Measurements from ENCODE around the gene PRXL2B.
A peak's percentile ranks its signal among the peaks of the same experiment; 100 is the strongest.
"Not testable (repeated sequence)": the region's sequence is repeated elsewhere in the genome, so short reads cannot be mapped to it uniquely, and the experiment has no call there.

The PRXL2B gene

GRCh38 chr1:2546515-2547209 lies 39.9 kb upstream of the PRXL2B start:
- DNase-seq (ENCODE audit: low read depth), result no peak
- TF ChIP-seq CTCF (IDR thresholded peaks at IDR 0.05; ENCODE audit: low read depth, low read length, missing control alignments), result no peak
- peak overlapping the region; percentile 59 for H3K4me3 ChIP-seq (ENCODE audit: low read depth, low read length)

- H3K4me3 ChIP-seq (ENCODE audit: low read depth, low read length), result peak overlapping the region; percentile 59
- TF ChIP-seq CTCF (IDR thresholded peaks at IDR 0.05; ENCODE audit: low read depth, low read length, missing control alignments), result no peak
- DNase-seq (ENCODE audit: low read depth), result no peak
These were observed 39.1 kb upstream of the PRXL2B start for GRCh38 chr1:2547210-2548067.

GRCh38 chr1:2548068-2548589 lies 38.4 kb upstream of the PRXL2B start:
- DNase-seq (ENCODE audit: low read depth), result no peak
- peak; percentile 92 for TF ChIP-seq CTCF (IDR thresholded peaks at IDR 0.05; ENCODE audit: low read depth, low read length, missing control alignments)
- peak overlapping the region; percentile 59 for H3K4me3 ChIP-seq (ENCODE audit: low read depth, low read length)

- DNase-seq (ENCODE audit: low read depth), result not testable (repeated sequence)
These were observed 37.1 kb upstream of the PRXL2B start for GRCh38 chr1:2549367-2550029.

GRCh38 chr1:2550309-2550861 lies 36.2 kb upstream of the PRXL2B start:
- DNase-seq (ENCODE audit: low read depth); H3K4me3 ChIP-seq (ENCODE audit: low read depth, low read length): not testable (repeated sequence)

More at GRCh38 chr1:2549367-2550029, 37.1 kb upstream of the PRXL2B start:
- peak overlapping the region; percentile 59 for H3K4me3 ChIP-seq (ENCODE audit: low read depth, low read length)

- DNase-seq (ENCODE audit: low read depth); H3K4me3 ChIP-seq (ENCODE audit: low read depth, low read length): not testable (repeated sequence)
These were observed 35.0 kb upstream of the PRXL2B start for GRCh38 chr1:2551544-2551943.

- TF ChIP-seq CTCF (IDR thresholded peaks at IDR 0.05; ENCODE audit: low read depth, low read length, missing control alignments), result no peak
- H3K4me3 ChIP-seq (ENCODE audit: low read depth, low read length), result no peak overlapping the region
- no peak for DNase-seq (ENCODE audit: low read depth)
These were observed 34.4 kb upstream of the PRXL2B start for GRCh38 chr1:2552189-2552588.

- not testable (repeated sequence) for H3K4me3 ChIP-seq (ENCODE audit: low read depth, low read length)
These were observed 33.5 kb upstream of the PRXL2B start for GRCh38 chr1:2553076-2553475.

More at GRCh38 chr1:2553076-2553475, 33.5 kb upstream of the PRXL2B start:
- DNase-seq (ENCODE audit: low read depth), result not testable (repeated sequence)
